NCI-H446 treated with DMSO at 0.1 percent for 48 hours (cell line): Measurements from ENCODE around the gene SMO.
"Not testable (repeated sequence)": the region's sequence is repeated elsewhere in the genome, so short reads cannot be mapped to it uniquely, and the experiment has no call there.

Experiments used
- DNase-seq: peaks from one replicate; lab custom pipeline; 2025; lab: John Stamatoyannopoulos, UW

Gene SMO

DNA sequence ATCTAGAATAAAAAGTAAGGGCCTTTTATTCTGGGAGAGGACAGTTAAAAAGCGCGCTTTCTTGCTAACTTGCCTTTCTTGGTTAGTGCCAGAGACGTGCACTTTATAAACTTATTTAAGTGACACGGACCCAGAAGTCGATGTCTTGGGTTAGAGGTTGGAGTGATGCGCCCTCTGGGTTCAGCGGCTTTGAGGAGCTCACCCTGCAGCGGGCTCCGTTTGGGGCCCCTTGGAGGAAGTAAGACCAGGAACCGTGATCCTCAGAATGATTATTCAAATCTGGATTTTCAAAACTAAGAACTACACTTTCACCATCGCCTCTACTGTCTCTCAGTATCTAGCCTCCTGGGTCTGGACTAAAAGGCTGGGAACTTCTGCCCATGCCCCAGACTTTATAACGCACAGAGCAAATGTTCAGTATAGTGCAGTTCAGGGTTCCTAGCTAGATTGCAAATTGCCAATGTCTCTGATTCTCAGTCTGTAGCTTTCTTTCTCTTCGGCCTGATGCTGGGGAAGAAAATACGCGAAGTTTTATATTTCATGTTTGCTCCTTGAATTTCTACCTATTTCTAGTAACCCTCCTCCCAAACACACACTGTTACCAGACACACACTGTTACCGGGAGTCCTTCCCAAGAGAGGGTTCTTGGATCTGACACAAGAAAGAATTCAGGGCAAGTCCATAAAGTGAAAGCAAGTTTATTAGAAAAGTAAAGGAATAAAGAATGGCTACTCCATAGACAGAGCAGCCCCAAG lies 18.6 kb upstream of the SMO start:
- DNase-seq: no peak

DNA sequence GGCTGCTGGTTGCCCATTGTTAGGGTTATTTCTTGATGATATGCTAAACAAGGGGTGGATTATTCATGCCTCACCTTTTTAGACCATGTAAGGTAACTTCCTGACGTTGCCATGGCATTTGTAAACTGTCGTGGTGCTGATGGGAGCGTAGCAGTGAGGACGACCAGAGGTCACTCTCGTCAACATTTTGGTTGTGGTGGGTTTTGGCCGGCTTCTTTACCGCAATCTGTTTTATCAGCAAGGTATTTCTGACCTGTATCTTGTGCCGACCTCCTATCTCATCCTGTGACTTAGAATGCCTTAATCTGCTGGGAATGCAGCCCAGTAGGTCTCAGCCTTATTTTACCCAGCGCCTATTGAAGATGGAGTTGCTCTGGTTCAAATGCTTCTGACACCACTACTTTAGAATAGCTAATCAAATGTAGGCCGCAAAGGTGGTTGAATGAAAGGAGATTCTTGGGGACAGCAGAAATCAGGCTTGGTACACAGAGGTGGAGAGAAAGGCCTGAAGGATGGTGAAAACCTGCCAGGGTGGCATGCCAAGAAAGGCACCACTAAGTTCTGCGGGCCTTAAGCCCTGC lies 17.9 kb upstream of the SMO start:
- no peak for DNase-seq

DNA sequence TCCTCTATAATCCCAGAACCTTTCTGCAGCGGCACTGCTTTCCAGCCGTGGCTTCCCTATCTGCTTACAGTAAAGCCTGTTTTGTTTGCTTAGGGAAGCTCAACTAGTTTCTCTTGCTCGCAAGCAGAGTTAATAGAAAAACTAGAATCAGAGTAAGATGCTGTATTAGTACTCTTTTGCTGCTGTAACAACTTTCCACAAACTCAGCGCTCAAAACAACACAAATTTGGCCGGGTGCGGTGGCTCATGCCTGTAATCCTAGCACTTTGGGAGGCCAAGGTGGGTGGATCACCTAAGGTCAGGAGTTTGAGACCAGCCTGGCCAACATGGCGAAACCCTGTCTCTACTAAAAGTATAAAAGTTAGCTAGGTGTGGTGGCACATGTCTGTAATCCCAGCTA lies 14.6 kb upstream of the SMO start:
- DNase-seq: not testable (repeated sequence)

DNA sequence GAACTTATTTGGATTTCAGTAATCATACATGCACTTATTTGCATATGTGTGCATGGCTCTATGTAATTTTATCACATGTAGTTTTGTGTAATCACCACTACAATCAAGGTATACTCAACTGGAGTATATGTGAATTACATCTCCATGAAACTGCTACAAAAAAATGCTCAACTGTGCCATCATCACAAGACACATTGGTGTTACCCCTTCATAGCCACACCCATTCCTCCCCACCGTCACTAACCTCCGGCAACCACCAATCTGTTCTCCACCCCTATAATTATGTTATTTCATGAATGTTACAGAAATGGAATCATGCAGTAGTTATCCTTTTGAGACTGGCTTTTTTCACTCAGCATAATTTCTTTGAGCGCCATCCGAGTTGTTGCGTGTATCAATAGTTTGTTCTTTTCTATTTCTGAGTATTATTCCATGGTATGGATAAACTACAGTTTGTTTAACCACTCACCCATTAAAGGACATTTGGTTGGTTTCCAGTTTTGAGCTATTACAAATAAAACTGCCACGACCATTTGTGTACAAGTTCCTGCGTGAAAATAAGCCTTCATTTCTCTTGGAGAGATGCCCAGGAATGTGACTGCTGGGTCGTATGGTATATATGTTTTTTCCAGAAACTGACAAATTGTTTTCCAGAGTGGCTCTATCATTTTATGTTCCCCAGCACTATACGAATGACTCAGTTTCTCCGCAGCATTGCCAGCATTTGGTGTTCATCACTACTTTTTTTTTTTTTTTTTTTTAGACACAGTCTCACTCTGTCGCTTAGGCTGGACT lies 11.3 kb upstream of the SMO start:
- no peak for DNase-seq

DNA sequence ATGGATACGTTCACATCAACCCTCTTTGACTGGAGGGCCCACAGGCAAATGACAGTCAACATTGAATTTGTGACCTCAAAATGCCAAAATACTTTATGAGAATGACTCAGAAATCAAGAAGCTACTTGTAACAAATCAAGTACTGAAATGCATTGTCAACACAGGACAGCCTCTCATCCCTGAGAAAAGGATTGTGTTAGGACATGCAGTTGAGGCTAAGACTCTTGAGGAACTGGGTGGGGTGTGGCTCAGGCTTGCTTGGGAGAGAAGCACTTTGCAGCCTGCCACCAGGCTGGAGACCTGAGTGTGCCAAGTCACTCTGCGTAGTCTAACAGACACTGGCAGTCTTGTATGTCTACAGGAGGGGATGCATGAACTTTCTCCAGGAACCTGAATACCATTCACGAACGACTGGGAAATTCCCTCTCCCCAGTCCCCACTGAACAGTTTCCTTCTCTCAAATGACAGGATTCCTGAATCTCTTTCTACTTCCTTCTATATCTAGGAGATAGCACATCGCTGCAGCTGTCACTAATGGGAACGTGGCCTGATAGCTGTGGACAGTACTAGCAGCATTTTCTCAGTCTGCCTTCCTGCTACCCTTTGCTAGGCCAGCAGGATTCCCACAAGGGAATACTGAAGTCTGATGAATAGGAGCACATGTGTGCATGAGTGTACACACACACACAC lies 3.3 kb upstream of the SMO start:
- no peak for DNase-seq

DNA sequence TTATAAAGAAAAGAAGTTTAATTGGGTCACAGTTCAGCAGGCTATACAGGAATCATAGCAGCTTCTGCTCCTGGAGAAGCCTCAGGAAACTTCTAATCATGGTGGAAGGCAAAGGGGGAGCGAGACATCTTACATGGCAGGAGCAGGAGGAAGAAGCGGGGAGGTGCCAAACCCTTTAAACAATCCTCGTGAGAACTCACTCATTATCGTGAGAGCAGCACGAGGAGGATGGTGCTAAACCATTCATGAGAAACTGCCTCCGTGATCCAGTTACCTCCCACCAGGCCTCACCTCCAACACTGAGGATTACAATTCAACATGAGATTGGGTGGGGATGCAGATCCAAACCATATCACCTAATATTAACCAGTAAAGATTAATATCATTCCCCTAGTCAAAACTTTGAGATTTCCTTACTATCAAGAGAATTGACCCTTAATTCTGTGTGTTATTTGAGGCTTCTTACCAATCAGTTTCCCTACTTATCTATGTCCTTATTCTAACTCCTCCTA lies 1.6 kb upstream of the SMO start:
- DNase-seq: no peak

DNA sequence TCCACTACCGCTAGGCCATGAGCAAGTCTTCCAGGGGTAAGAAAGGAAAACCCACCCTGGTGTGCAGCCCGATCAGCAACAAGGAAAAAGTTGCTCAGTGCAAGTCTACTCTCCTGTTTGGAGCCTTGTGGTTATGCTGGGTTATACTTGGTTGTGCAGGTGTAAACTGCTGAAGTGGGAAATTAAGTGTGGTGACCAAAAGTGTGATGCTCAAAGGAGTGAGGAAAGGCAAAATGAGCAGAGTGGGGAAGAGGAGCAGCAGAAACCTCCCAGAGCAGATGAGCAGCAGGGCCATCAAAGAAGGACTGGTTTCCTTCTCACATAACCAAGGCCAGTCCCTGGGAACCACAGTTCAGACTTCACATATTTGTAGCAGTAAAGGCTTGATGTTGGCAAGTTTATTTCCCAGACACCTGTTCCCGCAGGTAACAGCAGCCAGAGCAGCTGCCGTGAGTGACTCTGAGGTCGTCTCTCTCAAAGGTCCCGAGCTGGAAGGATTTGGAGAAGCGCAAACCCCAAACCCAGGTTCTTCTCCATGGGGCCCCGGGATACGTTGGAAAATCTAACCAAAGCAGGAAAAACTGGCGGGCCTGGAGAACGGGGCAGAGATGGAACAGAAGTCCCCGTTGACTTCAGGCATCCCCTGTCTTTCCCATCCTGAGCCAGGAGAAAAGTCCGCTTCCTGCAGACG lies 607 bp upstream of the SMO start:
- no peak for DNase-seq

DNA sequence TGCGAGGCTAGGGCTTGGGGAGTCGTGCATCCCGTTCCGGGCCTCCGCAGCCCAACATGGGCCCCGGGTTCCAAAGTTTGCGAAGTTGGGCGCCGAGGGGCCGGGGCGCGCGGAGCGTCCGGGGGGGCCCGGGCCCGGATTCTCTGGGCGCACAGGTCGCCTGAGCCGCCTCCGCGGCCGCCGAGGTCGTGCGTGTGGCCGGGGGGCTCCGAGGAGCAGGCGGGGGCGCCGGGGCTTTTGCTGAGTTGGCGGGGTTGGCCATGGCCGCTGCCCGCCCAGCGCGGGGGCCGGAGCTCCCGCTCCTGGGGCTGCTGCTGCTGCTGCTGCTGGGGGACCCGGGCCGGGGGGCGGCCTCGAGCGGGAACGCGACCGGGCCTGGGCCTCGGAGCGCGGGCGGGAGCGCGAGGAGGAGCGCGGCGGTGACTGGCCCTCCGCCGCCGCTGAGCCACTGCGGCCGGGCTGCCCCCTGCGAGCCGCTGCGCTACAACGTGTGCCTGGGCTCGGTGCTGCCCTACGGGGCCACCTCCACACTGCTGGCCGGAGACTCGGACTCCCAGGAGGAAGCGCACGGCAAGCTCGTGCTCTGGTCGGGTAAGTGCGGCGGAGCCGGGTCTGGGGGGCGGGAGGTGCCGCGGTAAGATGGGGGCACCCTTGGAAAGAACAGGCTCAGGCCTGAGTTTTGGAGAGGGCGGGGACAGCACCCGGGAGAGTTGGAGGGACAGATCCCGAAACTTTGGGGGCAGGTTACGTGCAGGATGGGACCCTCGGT lies 643 bp downstream of the SMO start:
- DNase-seq: no peak

DNA sequence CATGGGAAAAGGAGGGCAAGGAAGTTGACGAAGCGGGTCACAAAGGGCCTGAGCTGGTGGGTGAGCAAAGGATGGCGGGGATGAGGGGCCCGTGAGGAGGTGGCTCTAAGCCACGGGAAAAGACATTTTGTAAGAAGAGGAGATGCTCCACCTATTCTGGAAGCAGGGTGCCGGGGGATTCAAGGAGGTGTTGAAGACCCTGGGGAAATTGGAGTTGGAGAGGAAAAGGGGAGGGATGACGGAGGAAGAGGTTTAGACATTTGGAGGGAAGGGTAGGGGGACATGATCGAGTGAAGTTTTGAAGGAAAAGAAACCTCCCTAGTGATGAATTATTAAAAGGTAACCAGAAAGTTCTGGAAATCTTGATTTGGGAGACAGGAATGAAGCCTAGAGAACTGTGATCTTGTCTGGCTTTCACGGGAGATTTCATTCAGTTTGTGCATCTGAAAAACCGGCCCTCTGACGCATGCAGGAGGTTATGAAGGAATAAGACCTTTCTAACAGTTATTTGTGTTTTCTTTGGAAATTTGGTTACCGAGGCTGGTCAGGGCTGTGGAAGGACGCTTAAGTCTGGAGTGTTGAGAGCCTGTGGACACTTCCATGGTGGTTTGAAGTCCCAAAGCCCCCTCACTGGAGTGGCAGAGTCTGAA lies 1.4 kb downstream of the SMO start:
- DNase-seq: no peak

DNA sequence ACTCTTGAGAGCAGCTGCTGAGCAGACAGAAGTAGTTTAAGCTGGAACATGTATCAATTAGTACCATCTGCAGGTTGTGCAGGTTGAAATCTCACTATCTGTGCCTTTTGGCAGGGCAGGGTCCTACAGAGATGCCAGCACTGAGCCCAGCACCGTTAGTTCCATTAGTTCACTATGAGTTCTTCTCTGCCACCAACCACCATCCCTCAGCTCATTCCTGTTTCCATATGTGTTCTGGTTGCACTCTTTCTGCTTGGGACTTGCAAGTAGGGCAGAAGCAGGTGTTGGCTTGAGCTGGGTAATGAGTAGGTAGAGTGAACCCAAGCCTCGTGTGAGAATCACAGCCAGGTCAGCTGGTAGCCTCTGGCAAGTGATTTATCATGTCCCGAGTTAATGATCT lies 2.8 kb downstream of the SMO start:
- DNase-seq: no peak

DNA sequence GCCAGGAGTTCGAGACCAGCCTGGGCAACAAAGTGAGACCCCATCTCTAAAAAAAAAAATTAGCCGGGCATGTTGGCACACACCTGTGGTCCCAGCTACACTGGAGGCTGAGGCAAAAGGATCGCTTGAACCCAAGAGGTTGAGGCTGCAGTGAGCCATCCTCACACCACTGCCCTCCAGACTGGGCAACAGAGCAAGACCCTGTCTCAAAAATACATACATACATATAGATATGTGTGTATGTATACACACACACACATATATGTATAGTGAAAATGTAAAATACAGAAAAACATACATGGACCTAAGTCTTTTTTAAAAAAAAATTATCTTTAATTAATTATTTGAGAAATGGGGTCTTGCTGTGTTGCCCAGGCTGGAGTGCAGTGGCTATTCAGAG lies 5.5 kb downstream of the SMO start:
- no peak for DNase-seq

DNA sequence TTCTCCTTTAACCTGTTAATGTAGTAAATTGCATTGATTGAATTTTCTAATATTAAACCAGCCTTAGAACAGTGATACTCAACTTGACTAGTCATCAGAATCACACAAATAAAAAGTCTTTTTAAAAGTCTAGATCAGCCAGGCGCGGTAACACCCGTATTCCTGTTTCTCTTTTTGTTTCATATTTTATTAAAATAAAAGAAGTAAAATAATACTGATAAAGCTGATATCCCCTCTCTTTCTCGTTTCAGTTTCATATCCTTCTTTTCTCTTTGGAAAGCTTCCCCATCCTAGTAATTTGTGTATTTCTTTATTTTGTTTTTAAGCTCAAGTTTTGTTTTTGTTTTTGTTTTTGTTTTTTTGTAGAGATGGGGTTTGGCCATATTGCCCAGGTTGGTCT lies 9.3 kb downstream of the SMO start:
- no peak for DNase-seq

DNA sequence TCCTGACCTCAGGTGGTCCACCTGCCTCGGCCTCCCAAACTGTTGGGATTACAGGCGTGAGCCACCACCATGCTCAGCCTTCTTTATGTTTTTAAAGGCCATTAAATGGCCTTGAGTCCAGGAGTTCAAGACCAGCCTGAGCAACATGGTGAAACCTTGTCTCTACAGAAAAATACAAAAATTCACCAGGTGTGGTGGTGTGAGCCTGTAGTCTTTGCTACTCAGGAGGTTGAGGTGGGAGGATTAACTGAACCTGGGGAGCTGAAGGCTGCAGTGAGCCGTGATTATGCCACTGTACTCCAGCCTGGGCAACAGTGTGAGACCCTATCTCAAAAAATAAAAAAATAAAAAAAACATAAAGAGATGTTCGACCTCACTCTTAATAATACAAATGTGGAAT lies 11.0 kb downstream of the SMO start:
- DNase-seq: no peak

DNA sequence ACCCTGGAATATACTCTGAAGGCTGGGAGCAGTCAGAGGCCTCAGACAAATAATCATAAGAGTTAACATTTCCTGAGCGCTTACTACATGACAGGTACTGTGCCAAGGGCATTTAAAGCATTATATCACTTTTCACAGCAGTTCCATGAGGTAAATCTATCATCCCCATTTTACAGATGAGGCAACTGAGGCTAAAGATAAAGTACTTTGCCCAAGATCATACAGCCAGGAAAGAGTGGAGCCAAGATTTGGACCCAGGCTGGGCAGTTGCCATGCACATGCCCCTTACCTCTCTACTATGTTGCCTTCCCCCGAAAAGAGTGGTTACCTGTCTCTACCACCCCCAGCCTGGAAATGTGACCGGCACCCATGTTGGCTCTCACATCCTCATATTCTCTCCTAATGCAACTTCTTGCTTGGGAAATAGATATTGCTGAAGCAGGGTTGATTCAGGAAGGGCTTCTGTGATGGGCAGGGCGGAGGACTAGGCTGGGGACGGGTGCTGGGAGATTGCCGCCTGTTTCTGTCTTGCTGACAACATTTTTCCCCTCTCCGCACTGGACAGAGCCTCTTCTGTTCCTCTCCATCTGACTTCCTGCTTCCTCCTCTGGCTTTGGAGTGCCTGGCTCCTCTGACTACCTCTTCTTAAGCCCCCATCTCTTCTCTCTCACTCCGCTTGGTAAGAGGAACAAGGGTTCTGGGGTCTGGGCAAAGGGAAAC lies 13.8 kb downstream of the SMO start:
- DNase-seq: no peak

DNA sequence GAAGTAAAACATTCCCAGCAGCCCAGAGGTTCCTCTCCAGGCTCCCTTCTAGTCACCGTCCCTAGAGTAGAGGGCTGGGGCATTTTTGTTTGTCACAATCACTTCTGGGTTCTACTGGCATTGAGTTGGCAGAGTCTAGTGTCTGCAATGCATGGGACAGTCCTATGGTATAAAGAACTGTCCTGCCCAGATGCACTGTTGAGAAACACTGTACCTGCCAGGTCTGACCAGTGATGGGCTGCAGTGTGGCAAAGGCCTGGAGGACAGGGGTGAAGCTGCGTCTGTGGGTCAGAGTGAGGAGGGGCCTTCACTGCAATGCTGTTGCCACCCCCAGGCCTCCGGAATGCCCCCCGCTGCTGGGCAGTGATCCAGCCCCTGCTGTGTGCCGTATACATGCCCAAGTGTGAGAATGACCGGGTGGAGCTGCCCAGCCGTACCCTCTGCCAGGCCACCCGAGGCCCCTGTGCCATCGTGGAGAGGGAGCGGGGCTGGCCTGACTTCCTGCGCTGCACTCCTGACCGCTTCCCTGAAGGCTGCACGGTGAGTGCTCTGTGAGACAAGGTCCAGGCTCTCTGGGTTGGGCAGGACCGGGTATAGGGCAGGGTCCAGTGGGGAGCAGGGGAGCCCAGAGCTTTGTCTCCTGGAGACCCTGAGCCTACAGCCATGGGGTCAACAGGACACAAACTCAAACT lies 14.8 kb downstream of the SMO start:
- no peak for DNase-seq

DNA sequence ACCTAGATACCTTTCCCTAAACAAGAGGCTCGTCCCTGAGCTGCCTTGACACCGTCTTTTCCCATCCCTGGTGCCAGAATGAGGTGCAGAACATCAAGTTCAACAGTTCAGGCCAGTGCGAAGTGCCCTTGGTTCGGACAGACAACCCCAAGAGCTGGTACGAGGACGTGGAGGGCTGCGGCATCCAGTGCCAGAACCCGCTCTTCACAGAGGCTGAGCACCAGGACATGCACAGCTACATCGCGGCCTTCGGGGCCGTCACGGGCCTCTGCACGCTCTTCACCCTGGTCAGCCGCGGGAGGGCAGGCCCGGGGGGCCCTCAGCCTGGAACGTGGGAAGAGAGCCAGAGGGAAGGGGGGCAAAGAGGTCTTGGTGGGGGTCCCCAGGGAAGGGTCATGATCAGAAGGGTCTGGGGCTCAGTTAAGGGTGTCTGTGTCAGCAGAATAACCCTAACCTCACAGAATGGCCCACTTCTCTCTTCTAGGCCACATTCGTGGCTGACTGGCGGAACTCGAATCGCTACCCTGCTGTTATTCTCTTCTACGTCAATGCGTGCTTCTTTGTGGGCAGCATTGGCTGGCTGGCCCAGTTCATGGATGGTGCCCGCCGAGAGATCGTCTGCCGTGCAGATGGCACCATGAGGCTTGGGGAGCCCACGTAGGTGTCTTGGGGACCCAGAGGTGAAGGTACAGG lies 16.8 kb downstream of the SMO start:
- no peak for DNase-seq

DNA sequence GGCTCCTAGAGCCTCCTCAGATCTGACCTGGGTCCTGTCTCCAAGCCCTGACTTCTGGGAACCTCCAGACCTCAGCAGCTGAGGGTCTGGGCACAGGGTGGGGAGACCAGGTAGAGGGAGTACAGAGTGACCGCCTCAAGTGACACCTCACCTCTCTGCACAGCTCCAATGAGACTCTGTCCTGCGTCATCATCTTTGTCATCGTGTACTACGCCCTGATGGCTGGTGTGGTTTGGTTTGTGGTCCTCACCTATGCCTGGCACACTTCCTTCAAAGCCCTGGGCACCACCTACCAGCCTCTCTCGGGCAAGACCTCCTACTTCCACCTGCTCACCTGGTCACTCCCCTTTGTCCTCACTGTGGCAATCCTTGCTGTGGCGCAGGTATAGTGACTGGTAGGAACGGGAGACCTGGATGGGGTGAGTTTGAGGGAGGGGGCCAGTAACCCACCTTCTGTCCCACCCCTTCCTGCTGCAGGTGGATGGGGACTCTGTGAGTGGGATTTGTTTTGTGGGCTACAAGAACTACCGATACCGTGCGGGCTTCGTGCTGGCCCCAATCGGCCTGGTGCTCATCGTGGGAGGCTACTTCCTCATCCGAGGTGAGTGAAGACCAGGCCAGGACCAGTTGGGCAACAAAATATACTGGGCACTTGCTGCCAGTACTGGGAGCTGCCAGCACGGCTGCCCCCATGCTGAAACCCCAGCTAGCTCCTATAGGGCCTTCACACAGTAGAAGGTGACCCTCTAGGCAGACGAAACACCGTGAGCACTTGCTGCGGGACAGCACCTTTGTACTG lies 17.8 kb downstream of the SMO start:
- DNase-seq: no peak

DNA sequence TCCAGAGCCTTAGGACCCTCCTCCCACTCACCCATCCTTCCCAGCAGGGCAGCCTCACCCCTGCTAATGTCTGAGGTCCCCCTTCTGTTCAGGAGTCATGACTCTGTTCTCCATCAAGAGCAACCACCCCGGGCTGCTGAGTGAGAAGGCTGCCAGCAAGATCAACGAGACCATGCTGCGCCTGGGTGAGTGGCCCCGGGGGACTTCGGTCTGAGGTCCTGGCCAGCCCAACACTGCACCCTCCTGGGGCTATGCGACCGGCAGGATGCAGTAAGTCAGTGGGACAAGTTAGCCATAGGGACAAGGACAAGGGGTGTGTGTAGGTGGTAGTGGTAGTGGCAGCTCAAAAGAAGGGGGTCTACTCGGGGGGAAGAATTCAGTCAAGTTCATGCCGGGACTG lies 20.2 kb downstream of the SMO start:
- no peak for DNase-seq
